HepG2 (cell line): Measurements from ENCODE around the gene TGM2. TPM values are rescaled to one million over a fixed set of nuclear protein-coding genes. Genes with fewer than 3 reads are reported as not detected.

Experiments
- AGO1 ChIP-seq: fragments of 200-400 bp; formaldehyde crosslinking; IDR thresholded peaks from 2 replicates; pipeline ENCODE4 v1.6.1; 2017; ENCODE audit warnings: mild to moderate bottlenecking, low read depth, low read length, moderate library complexity; ENCODE audit not compliant: poor library complexity, severe bottlenecking
- ATAD3A ChIP-seq: sonication (generic); formaldehyde crosslinking; IDR thresholded peaks from 2 replicates; pipeline ENCODE4 v1.4.0; 2020; ENCODE audit warnings: missing genetic modification reagents
- BCL6 ChIP-seq: IDR thresholded peaks from 2 replicates; pipeline ENCODE4 v1.6.1; 2016; ENCODE audit warnings: missing genetic modification reagents, missing compliant biosample characterization
- BHLHE40 ChIP-seq: IDR thresholded peaks from 2 replicates; pipeline ENCODE4 v1.6.1; 2011; ENCODE audit warnings: low read length, improper control_type of control experiment
- CREM ChIP-seq, 2 experiments: sonication (generic) in 1 of 2; formaldehyde crosslinking in 1 of 2; IDR thresholded peaks; 2 replicates each; pipeline versions ENCODE4 v1.4.0 to v1.6.1; 2016 to 2020; ENCODE audit warnings: antibody characterized with exemption in 1 of 2, mild to moderate bottlenecking in 1 of 2, missing genetic modification reagents in 1 of 2
- DPF2 ChIP-seq: sonication (generic); formaldehyde crosslinking; IDR thresholded peaks from 2 replicates; pipeline ENCODE4 v1.4.0; 2020; ENCODE audit warnings: mild to moderate bottlenecking, low read depth, missing genetic modification reagents, borderline replicate concordance
- EP300 ChIP-seq, 3 experiments: sonication (generic) in 1 of 3; formaldehyde crosslinking in 1 of 3; IDR thresholded peaks; 2 replicates each; pipeline versions ENCODE4 v1.5.1 to v1.6.1; 2011 to 2020; ENCODE audit warnings: low read depth in 2 of 3, low read length in 2 of 3, borderline replicate concordance in 1 of 3, improper control_type of control experiment in 1 of 3, mild to moderate bottlenecking in 1 of 3, missing genetic modification reagents in 1 of 3, moderate library complexity in 1 of 3
- FOXA1 ChIP-seq, 2 experiments: fragments of 450-650 bp in 1 of 2; sonication (generic) in 1 of 2; formaldehyde crosslinking in 1 of 2; IDR thresholded peaks; 2 replicates each; pipeline versions ENCODE4 v1.4.0 to v1.6.1; 2016 to 2020; ENCODE audit warnings: missing genetic modification reagents in 1 of 2
- HMGA1 ChIP-seq: sonication (generic); formaldehyde crosslinking; conservative IDR thresholded peaks from 2 replicates; pipeline ENCODE4 v1.4.0; 2020; ENCODE audit warnings: missing genetic modification reagents
- NAIF1 ChIP-seq: sonication (generic); formaldehyde crosslinking; IDR thresholded peaks from 2 replicates; pipeline ENCODE4 v1.5.0; 2020; ENCODE audit warnings: mild to moderate bottlenecking, missing genetic modification reagents, borderline replicate concordance
- SIN3A ChIP-seq: IDR thresholded peaks from 2 replicates; pipeline ENCODE4 v1.6.1; 2011; ENCODE audit warnings: low read depth, mild to moderate bottlenecking, control low read depth, low read length, borderline replicate concordance
- SMARCE1 ChIP-seq: fragments of 450-650 bp; IDR thresholded peaks from 2 replicates; pipeline ENCODE4 v1.6.1; 2017; ENCODE audit warnings: borderline replicate concordance
- SOX5 ChIP-seq: IDR thresholded peaks from 2 replicates; pipeline ENCODE4 v1.6.1; 2016; ENCODE audit warnings: borderline replicate concordance
- SRSF1 ChIP-seq: fragments of 200-400 bp; formaldehyde crosslinking; optimal IDR thresholded peaks from 2 replicates; pipeline ENCODE3; 2017; ENCODE audit warnings: mild to moderate bottlenecking, low read depth, low read length, moderate library complexity
- THAP7 ChIP-seq: sonication (generic); formaldehyde crosslinking; IDR thresholded peaks from 2 replicates; pipeline ENCODE4 v1.8.1; 2023; ENCODE audit warnings: mild to moderate bottlenecking, missing genetic modification reagents
- UBTF ChIP-seq: sonication (generic); formaldehyde crosslinking; IDR thresholded peaks from 2 replicates; pipeline ENCODE4 v1.4.0; 2020; ENCODE audit warnings: mild to moderate bottlenecking, missing genetic modification reagents
- ZBTB8A ChIP-seq: sonication (generic); formaldehyde crosslinking; IDR thresholded peaks from 2 replicates; pipeline ENCODE4 v1.4.0; 2020; ENCODE audit warnings: mild to moderate bottlenecking, low read depth, missing genetic modification reagents, borderline replicate concordance
- ZFP36L1 ChIP-seq: sonication (generic); formaldehyde crosslinking; IDR thresholded peaks from 2 replicates; pipeline ENCODE4 v1.8.0; 2022; ENCODE audit warnings: mild to moderate bottlenecking, missing genetic modification reagents, moderate library complexity
- ZKSCAN1 ChIP-seq: fragments of 150-350 bp; IDR thresholded peaks from 2 replicates; pipeline ENCODE4 v1.6.1; 2014; ENCODE audit warnings: low read length
- ZNF251 ChIP-seq: sonication (generic); formaldehyde crosslinking; IDR thresholded peaks from 2 replicates; pipeline ENCODE4 v1.9.0; 2021; ENCODE audit warnings: mild to moderate bottlenecking, missing genetic modification reagents
- ZNF484 ChIP-seq: sonication (generic); formaldehyde crosslinking; IDR thresholded peaks from 2 replicates; pipeline ENCODE4 v1.5.1; 2020; ENCODE audit warnings: mild to moderate bottlenecking, low read depth, missing genetic modification reagents, borderline replicate concordance
- ZNF775 ChIP-seq: sonication (generic); formaldehyde crosslinking; IDR thresholded peaks from 2 replicates; pipeline ENCODE4 v1.4.0; 2020; ENCODE audit warnings: missing genetic modification reagents, mild to moderate bottlenecking, moderate library complexity, borderline replicate concordance
- ZNF780A ChIP-seq: sonication (generic); formaldehyde crosslinking; IDR thresholded peaks from 2 replicates; pipeline ENCODE4 v1.8.0; 2022; ENCODE audit warnings: mild to moderate bottlenecking, missing genetic modification reagents, moderate library complexity
- polyA plus RNA-seq, 8 experiments: library from polyadenylated mRNA; depleted of rRNA in 3 of 8; stranded (reverse) in 7 of 8; unstranded in 1 of 8; fragments of >200 nt; fragmentation: Illumina TruSeq in 4 of 8; extraction: Trizol in 4 of 8; gene quantifications; 2 replicates each; pipeline versions ENCODE4 v1.2.1 to v1.2.3, GENCODE V29; 2011 to 2016; ENCODE audit warnings: low read depth in 4 of 8, missing spikeins in 1 of 8, mixed read lengths in 1 of 8; ENCODE audit not compliant: insufficient read depth in 1 of 8
- total RNA-seq, 5 experiments: library from RNA; depleted of rRNA; stranded (reverse); fragments of >200 nt; fragmentation: Illumina TruSeq; extraction: Trizol; gene quantifications; 2 replicates each; pipeline ENCODE4 v1.2.3, GENCODE V29; 2016; ENCODE audit warnings: low read depth in 1 of 5
- TF ChIP-seq, protein P1 (sequence below): IDR thresholded peaks from 2 replicates; pipeline ENCODE4 v1.6.1; 2016
- TF ChIP-seq, protein P2 (sequence below): sonication (generic); formaldehyde crosslinking; IDR thresholded peaks from 2 replicates; pipeline ENCODE4 v1.4.0; 2020; ENCODE audit warnings: missing genetic modification reagents

TGM2 gene
- total and polyA plus RNA-seq, 2 of the 13 experiments (the other 11 are each of a cell fraction or from before 2014, with no cell fraction given), result 4.2 to 46.4 TPM

- TF ChIP-seq, protein P1, sequence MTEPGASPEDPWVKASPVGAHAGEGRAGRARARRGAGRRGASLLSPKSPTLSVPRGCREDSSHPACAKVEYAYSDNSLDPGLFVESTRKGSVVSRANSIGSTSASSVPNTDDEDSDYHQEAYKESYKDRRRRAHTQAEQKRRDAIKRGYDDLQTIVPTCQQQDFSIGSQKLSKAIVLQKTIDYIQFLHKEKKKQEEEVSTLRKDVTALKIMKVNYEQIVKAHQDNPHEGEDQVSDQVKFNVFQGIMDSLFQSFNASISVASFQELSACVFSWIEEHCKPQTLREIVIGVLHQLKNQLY (CRISPR knock-in tag), result no peak
- TF ChIP-seq HMGA1 (CRISPR knock-in tag), result no peak
- peak; percentile 61 for TF ChIP-seq SOX5 (CRISPR knock-in tag)
- TF ChIP-seq BCL6, result peak; percentile 53; the same call in 1 of the 2 replicates
- TF ChIP-seq, protein P2, sequence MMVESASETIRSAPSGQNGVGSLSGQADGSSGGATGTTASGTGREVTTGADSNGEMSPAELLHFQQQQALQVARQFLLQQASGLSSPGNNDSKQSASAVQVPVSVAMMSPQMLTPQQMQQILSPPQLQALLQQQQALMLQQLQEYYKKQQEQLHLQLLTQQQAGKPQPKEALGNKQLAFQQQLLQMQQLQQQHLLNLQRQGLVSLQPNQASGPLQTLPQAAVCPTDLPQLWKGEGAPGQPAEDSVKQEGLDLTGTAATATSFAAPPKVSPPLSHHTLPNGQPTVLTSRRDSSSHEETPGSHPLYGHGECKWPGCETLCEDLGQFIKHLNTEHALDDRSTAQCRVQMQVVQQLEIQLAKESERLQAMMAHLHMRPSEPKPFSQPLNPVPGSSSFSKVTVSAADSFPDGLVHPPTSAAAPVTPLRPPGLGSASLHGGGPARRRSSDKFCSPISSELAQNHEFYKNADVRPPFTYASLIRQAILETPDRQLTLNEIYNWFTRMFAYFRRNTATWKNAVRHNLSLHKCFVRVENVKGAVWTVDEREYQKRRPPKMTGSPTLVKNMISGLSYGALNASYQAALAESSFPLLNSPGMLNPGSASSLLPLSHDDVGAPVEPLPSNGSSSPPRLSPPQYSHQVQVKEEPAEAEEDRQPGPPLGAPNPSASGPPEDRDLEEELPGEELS (CRISPR knock-in tag), result peak; percentile 48
- TF ChIP-seq UBTF (CRISPR knock-in tag), result peak; percentile 45; the same call in 1 of the 2 replicates
- no peak for TF ChIP-seq ZFP36L1
- TF ChIP-seq CREM (IDR thresholded peaks at IDR 0.05), result no peak
- TF ChIP-seq CREM (CRISPR knock-in tag; IDR thresholded peaks at IDR 0.05), result no peak
- peak; percentile 32; the same call in 1 of the 2 replicates for TF ChIP-seq SIN3A
- no peak for TF ChIP-seq ZNF775 (CRISPR knock-in tag)
- no peak for TF ChIP-seq ATAD3A (CRISPR knock-in tag)
- TF ChIP-seq ZBTB8A (CRISPR knock-in tag), result no peak
- TF ChIP-seq ZNF484 (CRISPR knock-in tag), result no peak
- no peak for TF ChIP-seq ZKSCAN1
- TF ChIP-seq ZNF780A (CRISPR knock-in tag), result no peak
- TF ChIP-seq EP300 (IDR thresholded peaks at IDR 0.05; ENCODE audit: low read depth in 2 of 2, low read length in 2 of 2), result peak in 1 of 2 experiments; percentile 62; a peak in 2 of 4 replicates
- peak; percentile 73 for TF ChIP-seq EP300 (CRISPR knock-in tag; IDR thresholded peaks at IDR 0.05; ENCODE audit: borderline replicate concordance)
- TF ChIP-seq AGO1, result no peak
- no peak for TF ChIP-seq BHLHE40
- TF ChIP-seq FOXA1 (IDR thresholded peaks at IDR 0.05), result no peak
- peak; percentile 57; the same call in 1 of the 2 replicates for TF ChIP-seq FOXA1 (CRISPR knock-in tag; IDR thresholded peaks at IDR 0.05)
- TF ChIP-seq SRSF1, result no peak
- TF ChIP-seq DPF2 (CRISPR knock-in tag), result no peak
- TF ChIP-seq SMARCE1, result no peak
- TF ChIP-seq THAP7 (CRISPR knock-in tag), result no peak
- TF ChIP-seq NAIF1 (CRISPR knock-in tag), result no peak
- no peak for TF ChIP-seq ZNF251 (CRISPR knock-in tag)
These were observed 42.0 kb downstream of the TGM2 start (continued) for GRCh38 chr20:38123021-38123587.
